Central memory CD4-positive, alpha-beta T cell (primary cell): ENCODE results near the gene HP.

Source experiments
- DNase-seq: peaks from one replicate; pipeline ENCODE4 v3.0.0; 2022

HP gene

GRCh38 chr16:72091217-72091616 lies 36.9 kb downstream of the HP start:
- no peak for DNase-seq

GRCh38 chr16:72092832-72093447 lies 38.6 kb downstream of the HP start:
- DNase-seq = no peak

- DNase-seq = peak; percentile 95
Measured at GRCh38 chr16:72093448-72094265, 39.4 kb downstream of the HP start, which contains the start of the genes DHX38 and TXNL4B. Gene DHX38 (plus strand): TSS chr16:72093847. CDS start chr16:72096158, 2,311 bp downstream. Gene TXNL4B (minus strand): TSS chr16:72093620. CDS start chr16:72090749, 2,871 bp downstream.

- DNase-seq = no peak
Measured at GRCh38 chr16:72094266-72094610, 39.9 kb downstream of the HP start.

GRCh38 chr16:72098936-72099335 lies 44.6 kb downstream of the HP start:
- no peak for DNase-seq

- DNase-seq = peak; percentile 27
Measured at GRCh38 chr16:72099377-72099818, 45.1 kb downstream of the HP start.

GRCh38 chr16:72101195-72101594 lies 46.9 kb downstream of the HP start:
- DNase-seq = no peak

- DNase-seq = no peak
Measured at GRCh38 chr16:72104905-72105304, 50.6 kb downstream of the HP start.

- DNase-seq = no peak
Measured at GRCh38 chr16:72105978-72106377, 51.7 kb downstream of the HP start.

- no peak for DNase-seq
Measured at GRCh38 chr16:72107371-72107770, 53.1 kb downstream of the HP start.

- no peak for DNase-seq
Measured at GRCh38 chr16:72108353-72109102, 54.2 kb downstream of the HP start.

- no peak for DNase-seq
Measured at GRCh38 chr16:72109300-72109699, 55.0 kb downstream of the HP start.

- no peak for DNase-seq
Measured at GRCh38 chr16:72109966-72110530, 55.7 kb downstream of the HP start.
